NB4 (cell line): Measurements from ENCODE around the gene CTF1.

Source experiments
- MYC ChIP-seq: IDR thresholded peaks from 2 replicates; pipeline ENCODE4 v1.6.1; 2011; ENCODE audit warnings: low read depth, low read length
- POLR2A ChIP-seq: IDR thresholded peaks from 2 replicates; pipeline ENCODE4 v1.6.1; 2011; ENCODE audit warnings: mild to moderate bottlenecking; ENCODE audit not compliant: insufficient read length; ENCODE audit errors: extremely low read depth
- TF ChIP-seq, protein P1 (sequence below): IDR thresholded peaks from one replicate; pipeline ENCODE4 v1.5.1; 2012; ENCODE audit warnings: low read depth, low read length

DNA sequence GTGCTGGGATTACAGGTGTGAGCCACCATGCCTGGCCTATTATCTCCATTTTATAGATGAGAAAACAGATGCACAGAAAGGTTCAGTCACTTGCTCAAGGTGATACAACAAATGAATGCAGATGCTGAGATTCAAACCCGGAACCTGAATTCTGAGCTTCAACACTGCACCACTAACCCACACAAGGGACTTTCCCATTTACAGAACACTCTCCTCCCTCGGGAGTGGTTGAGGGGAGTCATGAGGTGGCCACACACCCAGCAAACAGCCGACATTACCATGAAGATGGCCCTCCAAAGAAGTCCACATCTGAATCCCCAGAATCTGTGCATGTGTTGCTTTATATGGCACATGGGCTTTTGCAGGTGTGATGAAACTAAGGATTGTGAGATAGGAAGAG lies 11.7 kb upstream of the CTF1 start:
- TF ChIP-seq, protein P1, sequence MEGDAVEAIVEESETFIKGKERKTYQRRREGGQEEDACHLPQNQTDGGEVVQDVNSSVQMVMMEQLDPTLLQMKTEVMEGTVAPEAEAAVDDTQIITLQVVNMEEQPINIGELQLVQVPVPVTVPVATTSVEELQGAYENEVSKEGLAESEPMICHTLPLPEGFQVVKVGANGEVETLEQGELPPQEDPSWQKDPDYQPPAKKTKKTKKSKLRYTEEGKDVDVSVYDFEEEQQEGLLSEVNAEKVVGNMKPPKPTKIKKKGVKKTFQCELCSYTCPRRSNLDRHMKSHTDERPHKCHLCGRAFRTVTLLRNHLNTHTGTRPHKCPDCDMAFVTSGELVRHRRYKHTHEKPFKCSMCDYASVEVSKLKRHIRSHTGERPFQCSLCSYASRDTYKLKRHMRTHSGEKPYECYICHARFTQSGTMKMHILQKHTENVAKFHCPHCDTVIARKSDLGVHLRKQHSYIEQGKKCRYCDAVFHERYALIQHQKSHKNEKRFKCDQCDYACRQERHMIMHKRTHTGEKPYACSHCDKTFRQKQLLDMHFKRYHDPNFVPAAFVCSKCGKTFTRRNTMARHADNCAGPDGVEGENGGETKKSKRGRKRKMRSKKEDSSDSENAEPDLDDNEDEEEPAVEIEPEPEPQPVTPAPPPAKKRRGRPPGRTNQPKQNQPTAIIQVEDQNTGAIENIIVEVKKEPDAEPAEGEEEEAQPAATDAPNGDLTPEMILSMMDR: no peak
- TF ChIP-seq POLR2A (no peak), MYC (no peak)
